ENCODE data around the gene PDE10A. TPM values are rescaled to one million over a fixed set of nuclear protein-coding genes. Genes with fewer than 3 reads are reported as not detected.

PDE10A gene
- total and polyA plus RNA-seq, 9 donors: 5.9 to 344 (median 88.7) TPM

DNA sequence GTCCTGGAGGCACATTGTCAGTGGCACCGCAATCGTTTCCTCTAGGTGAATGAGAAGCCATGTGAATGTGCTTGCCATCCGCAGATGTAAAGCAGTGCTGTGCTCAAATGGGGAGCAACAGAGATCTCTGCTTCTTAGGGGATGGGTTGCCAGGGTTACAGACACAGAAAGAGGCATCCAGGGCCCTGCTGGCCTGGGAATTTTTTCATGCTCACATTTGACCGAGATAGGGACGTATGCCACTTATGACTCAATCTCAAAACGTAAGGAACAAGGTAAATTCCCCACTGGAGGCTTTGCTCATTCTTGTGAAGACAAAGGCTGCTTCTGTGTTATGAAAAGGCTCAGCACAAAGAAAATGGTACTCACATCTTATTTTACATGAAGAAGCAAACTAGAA lies 364.6 kb downstream of the PDE10A start:
- no peak overlapping the region for H3K27ac ChIP-seq
- no peak overlapping the region for H3K4me3 ChIP-seq
- H3K36me3 ChIP-seq: no peaks in the 10 kb centered on the region
- H3K9me3 ChIP-seq: no peaks in the 10 kb centered on the region
- TF ChIP-seq, protein P1, sequence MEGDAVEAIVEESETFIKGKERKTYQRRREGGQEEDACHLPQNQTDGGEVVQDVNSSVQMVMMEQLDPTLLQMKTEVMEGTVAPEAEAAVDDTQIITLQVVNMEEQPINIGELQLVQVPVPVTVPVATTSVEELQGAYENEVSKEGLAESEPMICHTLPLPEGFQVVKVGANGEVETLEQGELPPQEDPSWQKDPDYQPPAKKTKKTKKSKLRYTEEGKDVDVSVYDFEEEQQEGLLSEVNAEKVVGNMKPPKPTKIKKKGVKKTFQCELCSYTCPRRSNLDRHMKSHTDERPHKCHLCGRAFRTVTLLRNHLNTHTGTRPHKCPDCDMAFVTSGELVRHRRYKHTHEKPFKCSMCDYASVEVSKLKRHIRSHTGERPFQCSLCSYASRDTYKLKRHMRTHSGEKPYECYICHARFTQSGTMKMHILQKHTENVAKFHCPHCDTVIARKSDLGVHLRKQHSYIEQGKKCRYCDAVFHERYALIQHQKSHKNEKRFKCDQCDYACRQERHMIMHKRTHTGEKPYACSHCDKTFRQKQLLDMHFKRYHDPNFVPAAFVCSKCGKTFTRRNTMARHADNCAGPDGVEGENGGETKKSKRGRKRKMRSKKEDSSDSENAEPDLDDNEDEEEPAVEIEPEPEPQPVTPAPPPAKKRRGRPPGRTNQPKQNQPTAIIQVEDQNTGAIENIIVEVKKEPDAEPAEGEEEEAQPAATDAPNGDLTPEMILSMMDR (IDR thresholded peaks at IDR 0.05): no peak
- TF ChIP-seq EP300 (IDR thresholded peaks at IDR 0.05) (no peak), POLR2A (IDR thresholded peaks at IDR 0.05) (no peak)
- no peaks in the 10 kb centered on the region for H3K27me3 ChIP-seq
- WGBS, 3 donors: 89 to 95% (median 93%) methylated on average over 6 of the region's 6 CpGs
- intact Hi-C loops (cut with DNase I): no loop called here
- DNase-seq: no peak
- no peaks in the 10 kb centered on the region for H3K4me1 ChIP-seq (ENCODE audit: insufficient read depth)

DNA sequence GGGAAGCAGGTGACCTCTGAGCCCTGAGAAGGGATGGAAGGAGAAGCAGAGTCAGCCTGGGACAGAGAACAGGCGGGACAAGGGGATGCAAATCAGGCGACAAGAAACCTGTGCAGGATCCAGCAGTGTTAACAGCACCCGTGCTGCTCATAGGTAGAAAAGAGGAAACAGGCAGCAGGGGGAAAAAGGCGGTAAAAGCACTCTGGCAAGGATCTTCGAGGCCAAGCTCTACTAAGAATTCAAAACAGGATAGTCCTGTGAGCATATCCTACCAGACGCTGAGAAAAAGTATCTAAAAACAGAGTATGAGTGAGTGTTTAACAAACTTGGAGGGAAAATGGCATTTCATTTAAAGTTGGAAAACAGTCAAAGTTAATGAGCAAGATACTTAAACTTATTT lies 370.4 kb downstream of the PDE10A start:
- DNase-seq: no peak
- Histone ChIP-seq H3K9me3 (no peaks in the 10 kb centered on the region), H3K4me3 (no peak overlapping the region), H3K36me3 (no peaks in the 10 kb centered on the region), H3K4me1 (ENCODE audit: insufficient read depth) (no peaks in the 10 kb centered on the region), H3K27me3 (no peaks in the 10 kb centered on the region), H3K27ac (no peak overlapping the region)
- intact Hi-C loops (cut with DNase I): no loop called here
- TF ChIP-seq EP300 (IDR thresholded peaks at IDR 0.05) (no peak), POLR2A (IDR thresholded peaks at IDR 0.05) (no peak)
- TF ChIP-seq, protein P1 (IDR thresholded peaks at IDR 0.05): no peak
- 74 to 77% (median 74%) methylated on average over 6 of the region's 6 CpGs for WGBS, 3 donors

Small RNAs within 50 kb of the gene (small RNA-seq; reads per million reads assigned to genes)
- gene RNA5SP226: 3.5 reads per million, percentile 77 among the genes with 10 or more reads in this experiment

All from ovary (tissue), 9 donors.